HG03460 (cell line): ENCODE data around the gene CENPA.
"Not testable (repeated sequence)": the region's sequence is repeated elsewhere in the genome, so short reads cannot be mapped to it uniquely, and the experiment has no call there.

Experiments used
- ATAC-seq: cut with Tn5 transposase; IDR thresholded peaks from one replicate; pipeline ENCODE4 v1.9.1; 2021; ENCODE audit not compliant: unreplicated experiment

Gene CENPA

DNA sequence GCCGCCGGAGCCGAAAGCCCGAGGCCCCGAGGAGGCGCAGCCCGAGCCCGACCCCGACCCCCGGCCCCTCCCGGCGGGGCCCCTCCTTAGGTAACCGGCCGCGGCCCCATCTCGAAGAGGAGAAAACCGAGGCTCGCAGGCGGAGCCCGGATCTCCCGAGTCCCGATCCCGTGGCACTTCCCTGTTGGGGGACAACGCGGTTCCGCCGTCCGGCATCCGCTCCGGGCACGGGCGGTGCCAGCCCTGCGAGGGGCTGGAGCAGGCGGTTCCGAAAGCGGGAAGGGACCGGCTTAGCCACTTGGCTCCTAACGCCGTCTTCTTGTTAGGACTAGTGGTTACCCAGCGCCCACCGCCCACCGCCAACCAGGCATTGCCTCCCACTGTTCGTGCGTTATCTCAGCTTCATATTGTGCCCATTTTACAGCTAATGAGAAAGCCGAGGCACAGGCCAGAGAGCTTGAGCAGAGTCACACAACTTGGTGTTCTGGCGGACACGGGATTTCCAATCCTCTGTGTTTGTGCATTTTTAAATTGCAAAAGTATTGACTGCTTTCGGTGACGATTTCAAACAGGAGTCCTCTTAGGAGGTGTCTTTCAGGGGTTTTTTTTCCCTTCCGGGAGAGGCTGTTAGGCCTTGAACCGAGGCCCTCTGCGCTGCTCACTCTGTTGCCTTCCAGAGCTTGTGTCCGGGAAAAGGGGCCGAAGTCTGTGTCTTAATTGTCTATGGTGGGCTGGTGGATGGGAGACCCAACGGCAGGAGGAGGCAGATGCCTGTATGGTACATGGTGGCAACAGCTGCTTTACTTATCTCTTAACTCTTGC is 562 bp downstream of the CENPA start:
- no peak for ATAC-seq

DNA sequence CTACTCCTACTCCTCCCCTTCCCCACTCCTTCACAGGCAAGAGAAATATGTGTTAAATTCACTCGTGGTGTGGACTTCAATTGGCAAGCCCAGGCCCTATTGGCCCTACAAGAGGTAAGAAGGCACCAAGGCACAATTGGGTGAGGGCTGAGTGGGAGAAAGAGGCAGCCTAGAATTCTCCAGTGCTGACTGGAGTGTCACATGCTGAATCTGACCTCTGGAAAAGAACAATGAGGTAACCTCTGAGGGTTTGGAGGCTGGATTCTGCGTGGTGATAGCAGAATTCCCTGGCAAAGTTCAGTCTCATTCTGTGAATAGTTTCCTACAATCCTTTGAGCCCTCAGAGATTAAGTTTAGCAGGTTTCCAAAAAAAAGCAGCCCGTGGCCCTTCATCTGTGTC is 6.9 kb downstream of the CENPA start:
- ATAC-seq: no peak

DNA sequence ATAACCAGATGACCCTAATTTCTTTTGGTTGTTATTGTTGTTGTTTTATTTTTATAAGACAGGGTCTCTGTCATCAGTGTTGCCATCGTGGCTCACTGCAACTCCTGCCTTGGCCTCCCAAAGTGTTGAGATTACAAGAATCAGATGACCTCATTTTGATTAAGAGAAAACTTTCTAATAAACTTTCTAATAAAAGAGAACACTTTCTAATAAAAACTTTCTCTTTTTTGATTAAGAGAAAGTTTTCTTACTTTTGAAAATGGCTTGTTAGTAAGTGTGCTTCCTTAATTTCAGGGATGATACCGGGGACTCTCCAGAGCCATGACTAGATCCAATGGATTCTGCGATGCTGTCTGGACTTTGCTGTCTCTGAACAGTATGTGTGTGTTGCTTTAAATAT is 7.7 kb downstream of the CENPA start:
- no peak for ATAC-seq

DNA sequence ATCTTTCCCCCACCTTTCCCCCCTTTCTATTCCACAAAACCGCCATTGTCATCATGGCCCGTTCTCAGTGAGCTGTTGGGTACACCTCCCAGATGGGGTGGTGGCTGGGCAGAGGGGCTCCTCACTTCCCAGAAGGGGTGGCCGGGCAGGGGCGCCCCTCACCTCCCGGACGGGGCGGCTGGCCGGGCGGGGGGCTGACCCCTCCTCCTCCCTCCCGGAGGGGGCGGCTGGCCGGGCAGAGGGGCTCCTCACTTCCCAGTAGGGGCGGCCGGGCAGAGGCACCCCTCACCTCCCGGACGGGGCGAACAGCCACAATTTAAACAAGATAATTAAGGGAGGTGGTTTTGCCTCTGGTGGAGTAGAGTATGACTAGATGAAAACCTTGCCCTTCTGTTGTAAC is 9.3 kb downstream of the CENPA start:
- not testable (repeated sequence) for ATAC-seq

DNA sequence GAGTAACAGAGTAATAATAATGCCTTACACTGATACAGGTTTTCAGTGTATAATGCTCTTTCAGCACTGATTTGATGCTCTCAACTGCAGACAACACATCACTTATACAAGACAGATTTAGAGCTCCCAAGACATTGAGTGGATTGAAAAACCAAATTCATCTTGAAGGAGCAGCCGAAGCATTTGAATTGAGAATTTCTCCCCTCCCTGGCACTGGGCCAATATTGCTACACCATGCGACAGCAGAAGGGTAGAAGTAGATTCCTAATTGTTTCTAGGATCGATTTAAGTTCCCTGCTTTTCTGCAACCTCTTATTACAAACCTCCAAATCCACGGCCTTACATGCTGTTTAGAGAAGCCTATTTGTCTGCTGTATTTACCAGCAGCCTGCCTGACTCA is 15.5 kb downstream of the CENPA start:
- no peak for ATAC-seq

DNA sequence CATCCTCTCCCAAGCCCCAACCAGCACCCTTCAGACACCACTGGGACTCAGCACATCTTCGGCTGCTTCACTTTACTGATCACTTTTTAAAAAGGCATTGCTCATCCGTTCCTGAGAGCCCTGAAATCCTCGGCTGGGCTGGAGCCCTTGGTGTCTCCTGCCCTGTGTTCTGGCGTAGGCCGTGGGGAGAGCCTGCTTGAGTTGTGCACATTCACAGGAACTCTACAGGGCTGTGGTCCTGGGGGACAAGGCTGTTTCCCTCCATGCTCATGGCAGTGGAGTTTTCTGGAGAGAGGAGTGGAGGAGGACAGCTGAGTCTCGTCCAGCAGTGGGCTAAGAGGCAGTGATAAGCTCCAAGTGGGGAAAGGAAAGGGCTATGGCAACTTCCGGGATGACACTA is 15.9 kb downstream of the CENPA start:
- ATAC-seq: no peak

DNA sequence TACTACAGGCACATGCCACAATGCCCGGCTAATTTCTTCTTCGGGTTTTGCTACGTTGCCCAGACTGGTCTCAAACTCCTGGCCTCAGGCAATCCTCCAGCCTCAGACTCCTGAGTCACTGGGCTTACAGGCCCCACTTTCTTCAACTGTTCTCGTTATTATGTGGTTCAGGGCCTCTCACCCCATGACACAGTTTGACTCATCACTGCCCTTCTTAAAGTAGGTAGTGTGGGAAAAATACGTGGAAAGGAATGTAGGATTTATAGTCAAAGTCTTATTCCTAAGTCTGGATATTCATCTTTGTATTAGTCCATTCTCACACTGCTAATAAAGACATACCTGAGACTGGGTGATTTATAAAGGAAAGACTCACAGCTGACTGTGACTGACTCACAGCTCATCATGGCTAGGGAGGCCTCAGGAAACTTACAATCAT is 19.4 kb downstream of the CENPA start:
- ATAC-seq: no peak

DNA sequence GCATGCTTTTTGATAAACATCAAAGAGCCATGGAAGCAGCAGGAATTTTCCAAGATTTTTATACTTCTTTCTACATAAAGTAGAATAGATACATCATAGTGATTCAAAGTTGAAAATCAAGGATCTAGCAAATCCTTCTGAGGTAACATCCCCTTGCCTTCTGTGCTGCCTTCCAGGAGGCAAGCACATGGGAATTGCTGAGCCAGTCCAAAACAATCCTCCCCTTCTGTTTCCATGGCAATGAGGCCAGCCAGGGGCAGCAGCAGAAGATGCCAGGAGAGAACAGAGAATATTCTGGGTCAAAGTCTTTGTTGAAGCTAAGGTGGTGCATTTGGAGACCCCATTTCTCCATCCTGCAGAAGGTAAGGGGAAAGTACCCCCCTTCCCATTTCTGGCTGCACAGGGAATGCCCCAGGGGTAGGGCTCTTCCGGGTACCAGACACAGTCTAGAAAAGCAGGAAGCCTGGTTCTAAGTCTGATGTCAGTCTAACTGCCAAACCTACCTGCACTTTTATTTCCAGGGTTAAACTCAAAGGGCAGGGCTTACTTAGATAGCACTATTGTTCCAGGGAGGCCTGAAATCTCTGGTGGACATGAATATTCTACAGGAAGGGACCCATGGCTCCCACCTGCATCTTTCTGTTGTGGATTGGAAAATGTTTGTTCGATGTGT is 22.1 kb downstream of the CENPA start:
- ATAC-seq: no peak

DNA sequence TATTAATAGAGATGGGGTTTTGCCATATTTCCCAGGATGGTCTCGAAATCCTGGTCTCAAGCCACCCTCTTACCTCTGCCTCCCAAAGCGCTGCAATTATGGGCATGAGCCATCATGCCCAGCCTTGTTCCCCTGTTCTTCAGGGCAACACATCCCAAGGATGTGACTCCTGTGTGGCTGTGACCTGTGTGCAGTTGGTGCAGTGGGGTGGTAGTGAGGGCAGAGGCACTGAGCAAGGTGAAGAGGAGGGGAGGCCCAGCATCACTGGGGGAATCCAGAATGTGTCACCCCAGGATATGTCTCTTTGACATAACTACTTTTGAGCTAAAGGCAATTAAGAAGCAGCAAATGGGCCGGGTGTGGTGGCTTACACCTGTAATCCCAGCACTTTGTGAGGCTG is 23.4 kb downstream of the CENPA start:
- no peak for ATAC-seq

DNA sequence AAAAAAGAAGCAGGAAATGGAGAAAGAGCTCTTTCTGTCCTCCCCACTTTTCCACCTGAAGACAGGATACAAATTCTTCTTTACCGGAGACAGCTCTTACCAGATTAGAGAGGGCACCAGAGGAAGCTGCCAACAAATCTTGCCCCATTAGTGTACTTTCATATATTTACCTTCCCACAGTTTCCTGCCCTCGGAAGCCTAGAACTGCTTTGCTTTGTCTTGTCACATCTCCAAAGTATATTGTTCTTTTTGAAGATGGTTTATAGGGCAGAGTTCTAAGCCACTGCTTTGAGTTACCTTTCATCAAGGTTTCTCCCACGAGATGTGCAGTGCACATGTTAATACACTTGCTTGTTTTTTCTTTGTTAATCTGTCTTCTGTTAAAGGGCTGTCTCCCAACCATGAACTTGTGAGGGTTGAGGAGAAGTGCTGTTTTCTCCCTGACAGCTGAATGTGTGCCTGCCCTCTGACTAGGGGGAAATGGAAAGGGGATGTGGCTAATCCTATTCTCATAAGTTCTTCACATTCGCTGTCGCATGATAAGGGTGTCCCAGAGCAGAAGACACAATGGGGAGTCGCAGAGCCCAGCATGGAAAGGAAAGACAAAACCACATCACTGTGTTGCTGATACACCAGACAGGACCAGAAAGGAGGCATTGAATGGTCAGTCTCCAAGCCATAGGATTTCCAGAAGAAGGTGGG is 24.2 kb downstream of the CENPA start:
- no peak for ATAC-seq

DNA sequence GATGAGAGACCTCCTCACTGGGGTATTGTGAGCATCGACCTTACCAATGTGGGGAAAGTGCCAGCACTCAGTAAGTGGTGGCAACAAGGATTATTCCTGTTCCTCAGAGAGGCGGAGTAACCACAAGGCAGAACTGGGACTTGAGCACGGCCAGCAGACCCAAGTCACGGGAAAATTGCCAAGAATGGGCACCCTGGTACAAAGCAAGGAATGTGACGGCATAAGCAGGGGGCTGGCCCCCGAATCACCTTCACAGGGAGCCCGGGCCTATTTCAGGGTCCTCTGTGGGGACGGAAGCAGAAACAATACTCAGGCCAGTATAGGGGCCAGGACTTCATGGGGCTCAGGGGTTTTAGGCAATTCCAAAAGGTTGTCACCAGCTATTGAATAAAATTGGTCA is 25.4 kb downstream of the CENPA start:
- no peak for ATAC-seq

DNA sequence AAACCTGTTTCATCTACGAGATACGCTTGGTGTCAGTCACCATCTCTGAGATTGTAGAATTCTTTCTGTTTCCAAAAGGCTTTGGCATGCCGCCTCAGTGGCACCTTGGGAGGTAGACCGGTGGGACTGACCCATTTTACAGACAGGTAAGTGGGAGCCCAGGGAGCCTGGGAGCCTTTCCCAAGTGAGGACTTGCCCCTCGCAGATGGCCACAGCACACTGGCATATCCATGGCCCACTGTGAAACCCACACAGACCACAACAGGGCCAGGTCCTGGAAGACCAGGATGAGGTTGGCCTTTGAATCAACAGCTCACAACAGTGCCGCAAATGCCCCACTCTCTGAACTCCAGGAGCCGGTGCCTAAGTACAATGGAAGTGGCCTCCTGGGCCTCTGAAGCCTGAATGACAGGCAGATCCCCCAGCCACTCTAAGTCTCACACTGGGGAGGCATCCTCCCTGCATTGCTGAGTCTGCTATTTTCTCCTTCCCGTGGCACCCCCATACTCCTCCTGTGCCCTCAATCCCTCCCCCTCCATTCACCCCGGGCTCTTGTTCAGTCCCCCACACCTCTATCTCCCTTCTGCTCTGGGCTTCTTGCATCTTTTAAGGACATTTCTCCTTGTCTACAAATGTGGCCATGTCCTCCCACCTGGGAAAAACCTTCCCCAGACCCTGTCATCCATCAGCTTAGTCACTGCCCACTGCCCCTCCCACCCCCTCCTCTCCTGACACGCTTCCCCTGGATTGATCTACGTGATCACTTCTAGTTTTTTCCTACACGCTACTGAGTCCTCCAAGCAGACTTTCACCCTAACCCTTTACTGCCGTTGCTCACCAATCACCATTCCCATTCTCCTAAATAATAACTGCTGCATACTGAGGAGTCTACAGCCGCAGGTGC is 26.2 kb downstream of the CENPA start:
- no peak for ATAC-seq

DNA sequence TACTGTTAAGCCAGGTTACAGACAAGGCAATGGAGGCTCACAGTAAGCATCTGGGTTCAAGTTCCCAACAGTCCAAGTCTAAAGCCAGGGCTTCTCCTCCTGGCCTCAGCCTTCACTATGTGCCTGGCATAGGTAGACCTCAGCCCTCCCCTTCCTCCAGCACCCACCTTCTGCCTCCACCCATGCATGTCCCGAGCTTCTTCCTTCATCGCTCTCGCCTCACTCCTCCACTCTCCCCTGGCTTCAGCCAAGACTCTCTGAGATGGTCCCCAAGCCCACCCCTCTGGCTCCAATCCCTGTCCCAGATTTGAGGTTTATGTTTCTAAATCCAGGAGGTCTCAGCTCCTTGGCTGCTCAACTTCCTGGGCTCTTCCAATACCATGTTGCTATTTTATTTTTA is 26.9 kb downstream of the CENPA start:
- ATAC-seq: no peak

DNA sequence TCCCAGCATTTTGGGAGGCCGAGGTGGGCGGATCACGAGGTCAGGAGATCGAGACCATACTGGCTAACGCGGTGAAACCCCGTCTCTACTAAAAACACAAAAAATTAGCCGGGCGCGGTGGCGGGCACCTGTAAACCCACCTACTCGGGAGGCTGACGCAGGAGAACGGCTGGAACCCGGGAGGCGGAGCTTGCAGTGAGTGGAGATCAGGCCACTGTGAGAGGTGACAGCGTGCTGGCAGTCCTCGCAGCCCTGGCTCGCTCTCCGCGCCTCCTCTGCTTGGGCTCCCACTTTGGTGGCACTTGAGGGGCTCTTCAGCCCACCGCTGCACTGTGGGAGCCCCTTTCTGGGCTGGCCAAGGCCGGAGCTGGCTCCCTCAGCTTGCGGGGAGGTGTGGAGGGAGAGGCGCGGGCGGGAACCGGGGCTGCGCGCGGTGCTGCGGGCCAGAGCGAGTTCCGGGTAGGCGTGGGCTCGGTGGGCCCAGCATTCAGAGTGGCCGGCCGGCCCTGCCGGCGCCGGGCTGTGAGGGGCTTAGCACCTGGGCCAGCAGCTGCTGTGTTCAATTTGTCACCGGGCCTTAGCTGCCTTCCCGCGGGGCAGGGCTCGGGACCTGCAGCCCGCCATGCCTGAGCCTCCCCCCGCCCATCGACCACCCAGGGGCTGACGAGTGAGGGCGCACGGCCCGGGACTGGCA is 28.4 kb downstream of the CENPA start:
- not testable (repeated sequence) for ATAC-seq

DNA sequence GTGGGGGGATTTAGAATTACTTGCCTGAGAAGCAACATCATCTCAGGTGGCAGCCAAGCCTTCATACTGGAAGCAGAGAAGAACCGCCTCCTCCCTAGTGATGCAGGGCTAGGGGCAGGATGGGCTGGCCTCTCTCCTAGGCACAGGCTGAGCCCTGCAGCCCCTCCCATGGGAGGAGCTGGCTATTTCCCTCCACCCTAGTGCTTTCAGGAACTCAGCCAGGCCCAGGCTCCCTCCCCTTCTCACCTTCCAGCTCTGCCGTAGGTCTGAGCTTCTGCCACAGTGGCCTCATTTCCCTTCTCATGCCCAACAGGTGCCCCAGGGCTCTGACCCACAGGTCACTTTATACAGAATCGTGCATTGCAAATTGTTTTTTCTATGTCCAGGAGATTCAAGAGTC is 31.0 kb downstream of the CENPA start:
- no peak for ATAC-seq

DNA sequence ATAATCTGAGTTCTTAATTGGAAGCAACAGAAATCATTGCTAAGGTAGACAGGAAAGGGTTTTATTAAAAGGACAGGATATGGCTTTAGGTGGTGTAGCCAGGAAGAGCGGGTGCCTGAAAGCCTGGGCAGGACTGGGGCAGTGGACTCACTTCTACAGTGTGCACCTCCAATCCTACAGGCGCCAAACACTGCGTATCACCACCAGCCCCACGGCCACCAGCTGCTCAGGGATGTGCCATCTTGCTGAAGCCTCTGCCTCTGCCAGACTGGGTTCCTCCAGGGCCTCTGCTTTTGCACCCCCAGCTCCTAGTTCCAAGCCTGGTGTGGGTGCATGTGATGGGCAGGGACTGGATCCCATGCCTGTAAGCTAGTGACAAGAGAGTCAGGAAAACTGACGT is 32.4 kb downstream of the CENPA start:
- no peak for ATAC-seq

DNA sequence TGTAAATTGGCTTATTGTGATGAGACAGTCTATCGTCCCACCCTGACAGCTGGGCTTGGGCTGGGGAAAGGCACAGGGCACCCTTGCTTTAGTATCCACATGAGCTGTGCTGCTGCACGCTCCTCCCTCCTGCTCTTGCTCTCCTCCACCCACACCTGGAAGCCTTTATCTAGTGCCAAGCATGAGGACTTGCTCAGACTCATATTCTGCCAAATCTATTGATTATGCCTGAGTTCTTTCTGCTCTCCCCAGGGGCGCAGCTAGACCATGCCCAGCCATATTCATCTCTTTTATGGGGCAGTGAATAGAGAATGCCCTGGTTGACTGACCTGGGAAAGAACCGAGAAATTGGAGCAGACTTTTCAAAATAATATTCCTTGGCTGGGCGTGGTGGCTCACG is 33.1 kb downstream of the CENPA start:
- no peak for ATAC-seq

DNA sequence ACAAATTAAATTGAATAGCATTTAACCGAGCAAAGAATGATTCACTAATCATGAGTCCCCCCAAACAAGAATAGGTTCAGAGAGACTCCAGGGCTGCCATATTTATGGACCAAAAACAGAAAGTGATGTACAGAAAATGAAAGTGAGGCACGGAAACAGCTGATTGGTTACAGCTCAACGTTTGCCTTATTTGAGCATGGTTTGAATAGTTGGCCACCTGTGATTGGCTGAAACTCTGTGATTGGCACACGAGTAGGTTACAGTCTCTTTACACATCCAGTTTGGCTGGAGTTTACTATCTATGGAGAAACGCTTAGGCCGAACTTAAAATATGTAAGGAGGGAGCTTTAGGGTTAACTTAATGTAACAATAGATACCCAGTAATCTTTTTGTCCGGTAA is 35.1 kb downstream of the CENPA start:
- no peak for ATAC-seq

DNA sequence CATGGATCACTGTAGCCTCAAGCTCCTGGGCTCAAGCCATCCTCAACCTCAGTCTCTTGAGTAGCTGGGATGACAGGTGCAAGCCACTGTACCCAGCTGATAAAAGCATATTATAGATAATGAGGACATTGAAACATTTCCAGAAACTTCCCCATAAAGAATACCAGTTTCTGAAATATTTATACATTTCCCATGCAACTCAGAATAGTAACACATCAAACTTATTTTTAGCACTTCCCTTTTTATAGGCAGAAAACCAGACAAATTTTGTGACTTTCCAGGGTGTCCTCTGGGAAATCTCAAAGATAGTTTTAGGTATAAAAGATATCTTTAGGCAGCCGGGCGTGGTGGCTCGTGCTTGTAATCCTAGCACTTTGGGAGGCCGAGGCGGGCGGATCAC is 37.0 kb downstream of the CENPA start:
- ATAC-seq: no peak

DNA sequence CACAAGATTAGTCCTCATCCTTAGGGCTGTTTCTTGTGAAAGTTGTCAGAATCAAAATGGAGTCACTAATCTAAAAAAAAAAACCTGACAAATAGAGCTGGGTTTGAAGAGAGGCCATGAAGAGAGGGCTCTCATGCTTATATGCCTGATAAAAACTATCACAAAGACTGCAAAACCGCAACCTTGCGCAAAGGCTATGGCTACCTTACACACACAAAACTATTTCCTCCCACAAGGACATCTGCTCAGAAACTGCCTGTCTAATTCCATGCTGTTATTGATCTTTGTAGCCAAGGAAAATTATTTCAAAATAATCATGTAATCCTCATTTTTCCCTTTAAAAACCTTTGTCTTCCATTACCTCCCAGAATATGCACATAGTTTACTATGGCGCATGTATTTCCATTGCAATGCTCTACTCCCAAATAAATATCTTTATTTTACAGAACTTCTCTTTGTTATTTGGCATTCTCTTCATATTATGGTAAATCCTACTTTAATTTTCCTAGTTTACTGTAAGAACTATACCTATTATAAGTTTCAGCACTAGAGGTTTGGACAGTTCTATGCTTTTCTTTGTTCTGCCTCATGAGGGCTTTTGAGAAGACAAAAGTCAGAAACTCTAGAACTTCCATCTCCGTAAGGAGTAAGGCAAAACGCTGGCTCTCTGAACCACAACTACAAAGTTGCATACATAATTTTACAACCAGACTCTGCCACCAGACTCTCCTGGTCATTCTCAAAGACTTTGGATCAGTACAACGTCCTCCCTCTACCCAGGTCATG is 52.5 kb downstream of the CENPA start:
- no peak for ATAC-seq
